Nephron (organoid): Measurements from ENCODE around the gene ZNF705A.
"Not testable (repeated sequence)": the region's sequence is repeated elsewhere in the genome, so short reads cannot be mapped to it uniquely, and the experiment has no call there.

Source experiments
- H3K27ac Mint-ChIP-seq, 3 experiments: 2 replicates each; pipeline ENCODE4 v1.8.0; 2020; ENCODE audit warnings: mixed read lengths in 3 of 3, mild to moderate bottlenecking in 2 of 3, moderate library complexity in 1 of 3
- H3K27me3 Mint-ChIP-seq: 2 replicates; pipeline ENCODE4 v1.8.0; 2021; ENCODE audit warnings: low read depth, mild to moderate bottlenecking, moderate library complexity, mixed read lengths
- H3K36me3 Mint-ChIP-seq: 2 replicates; pipeline ENCODE4 v1.8.0; 2020; ENCODE audit warnings: low read depth, mixed read lengths
- H3K4me1 Mint-ChIP-seq: 2 replicates; pipeline ENCODE4 v1.8.0; 2020; ENCODE audit warnings: mixed read lengths
- H3K4me3 Mint-ChIP-seq, 3 experiments: 2 replicates each; pipeline ENCODE4 v1.8.0; 2020; ENCODE audit warnings: mild to moderate bottlenecking in 3 of 3, mixed read lengths in 3 of 3, moderate library complexity in 2 of 3
- H3K9me3 Mint-ChIP-seq: 2 replicates; pipeline ENCODE4 v1.8.0; 2020; ENCODE audit warnings: mixed read lengths
- TF ChIP-seq, protein P1 (sequence below), 3 experiments: fragments of 200-600 bp; sonication (generic); IDR thresholded peaks; one replicate each; pipeline ENCODE4 v1.5.0; 2021; ENCODE audit warnings: antibody characterized with exemption in 3 of 3; ENCODE audit not compliant: unreplicated experiment in 3 of 3

Gene ZNF705A

DNA sequence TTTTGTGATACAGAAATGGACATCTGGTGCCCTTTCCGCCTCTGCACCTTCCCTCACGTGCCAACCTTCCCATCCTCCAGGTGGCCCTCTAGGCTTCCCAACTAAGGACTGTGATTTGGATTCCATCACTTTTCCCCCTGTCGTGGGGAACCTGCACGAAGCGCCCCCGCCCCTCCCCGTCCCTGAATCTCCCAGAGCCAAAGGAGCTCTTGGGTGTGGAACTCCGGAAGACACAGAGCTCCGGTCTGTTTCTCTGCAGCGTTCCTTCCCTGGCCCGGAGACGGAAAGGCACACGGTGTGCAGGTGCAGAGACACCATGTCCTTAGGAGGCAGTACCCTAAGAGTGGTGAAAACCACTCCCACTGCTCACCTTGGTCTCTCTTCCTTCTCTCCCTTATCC is 66.8 kb downstream of the ZNF705A start:
- H3K4me3 Mint-ChIP-seq, H3K36me3 Mint-ChIP-seq, H3K27ac Mint-ChIP-seq: not testable (repeated sequence)

DNA sequence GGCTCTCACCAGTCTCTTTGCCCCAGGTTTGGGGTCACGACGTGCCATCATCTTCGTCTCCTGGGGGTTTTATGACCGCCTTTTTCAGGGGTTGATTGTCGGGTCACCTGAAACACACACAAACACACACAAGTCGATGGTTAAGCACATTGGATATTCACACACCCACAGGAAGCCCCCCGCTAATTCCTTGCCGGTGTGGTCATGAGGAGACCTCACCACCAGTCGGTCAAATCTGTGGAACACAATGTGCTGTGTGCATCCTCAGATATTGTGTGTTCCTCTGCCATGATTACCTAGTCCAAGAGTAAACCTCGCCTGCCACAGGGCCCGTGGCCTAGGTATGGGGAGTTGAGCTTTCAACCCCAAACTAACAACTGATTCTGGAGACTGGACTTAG is 68.0 kb downstream of the ZNF705A start:
- H3K4me3 Mint-ChIP-seq, H3K36me3 Mint-ChIP-seq, H3K27me3 Mint-ChIP-seq, H3K4me1 Mint-ChIP-seq, H3K27ac Mint-ChIP-seq: not testable (repeated sequence)
- peaks cover 30% of the 10 kb centered on the region for H3K9me3 Mint-ChIP-seq

More for the DNA sequence above, 66.8 kb downstream of the ZNF705A start:
- not testable (repeated sequence) for H3K4me1 Mint-ChIP-seq, H3K27me3 Mint-ChIP-seq
- H3K9me3 Mint-ChIP-seq, result peaks cover 30% of the 10 kb centered on the region

DNA sequence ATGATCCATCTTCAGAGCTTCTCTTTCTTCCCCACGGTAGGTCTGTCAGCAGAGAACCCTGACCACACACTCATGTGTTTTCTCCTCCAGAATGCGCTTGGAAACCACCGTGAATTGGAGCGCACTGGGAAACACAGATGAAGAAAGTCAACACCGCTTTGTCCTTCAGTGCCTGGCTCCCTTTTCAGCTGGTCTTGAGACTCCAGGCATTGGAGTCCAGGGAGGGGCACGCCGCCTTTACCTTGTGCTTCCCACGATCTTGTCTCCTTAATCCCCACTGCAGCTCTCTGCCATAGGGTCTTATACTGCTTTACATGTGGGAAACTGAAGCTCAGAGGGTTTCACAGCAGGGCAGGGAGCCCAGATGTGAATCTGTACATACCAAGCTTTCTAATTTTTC is 69.5 kb downstream of the ZNF705A start:
- Mint-ChIP-seq H3K9me3 (peaks cover 21% of the 10 kb centered on the region), H3K36me3 (no peaks in the 10 kb centered on the region), H3K4me1 (no peaks in the 10 kb centered on the region), H3K4me3 (no peak overlapping the region), H3K27ac (no peak overlapping the region), H3K27me3 (no peaks in the 10 kb centered on the region)
- TF ChIP-seq, protein P1, sequence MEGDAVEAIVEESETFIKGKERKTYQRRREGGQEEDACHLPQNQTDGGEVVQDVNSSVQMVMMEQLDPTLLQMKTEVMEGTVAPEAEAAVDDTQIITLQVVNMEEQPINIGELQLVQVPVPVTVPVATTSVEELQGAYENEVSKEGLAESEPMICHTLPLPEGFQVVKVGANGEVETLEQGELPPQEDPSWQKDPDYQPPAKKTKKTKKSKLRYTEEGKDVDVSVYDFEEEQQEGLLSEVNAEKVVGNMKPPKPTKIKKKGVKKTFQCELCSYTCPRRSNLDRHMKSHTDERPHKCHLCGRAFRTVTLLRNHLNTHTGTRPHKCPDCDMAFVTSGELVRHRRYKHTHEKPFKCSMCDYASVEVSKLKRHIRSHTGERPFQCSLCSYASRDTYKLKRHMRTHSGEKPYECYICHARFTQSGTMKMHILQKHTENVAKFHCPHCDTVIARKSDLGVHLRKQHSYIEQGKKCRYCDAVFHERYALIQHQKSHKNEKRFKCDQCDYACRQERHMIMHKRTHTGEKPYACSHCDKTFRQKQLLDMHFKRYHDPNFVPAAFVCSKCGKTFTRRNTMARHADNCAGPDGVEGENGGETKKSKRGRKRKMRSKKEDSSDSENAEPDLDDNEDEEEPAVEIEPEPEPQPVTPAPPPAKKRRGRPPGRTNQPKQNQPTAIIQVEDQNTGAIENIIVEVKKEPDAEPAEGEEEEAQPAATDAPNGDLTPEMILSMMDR (IDR thresholded peaks at IDR 0.05; ENCODE audit: unreplicated experiment in 3 of 3), result no peak

DNA sequence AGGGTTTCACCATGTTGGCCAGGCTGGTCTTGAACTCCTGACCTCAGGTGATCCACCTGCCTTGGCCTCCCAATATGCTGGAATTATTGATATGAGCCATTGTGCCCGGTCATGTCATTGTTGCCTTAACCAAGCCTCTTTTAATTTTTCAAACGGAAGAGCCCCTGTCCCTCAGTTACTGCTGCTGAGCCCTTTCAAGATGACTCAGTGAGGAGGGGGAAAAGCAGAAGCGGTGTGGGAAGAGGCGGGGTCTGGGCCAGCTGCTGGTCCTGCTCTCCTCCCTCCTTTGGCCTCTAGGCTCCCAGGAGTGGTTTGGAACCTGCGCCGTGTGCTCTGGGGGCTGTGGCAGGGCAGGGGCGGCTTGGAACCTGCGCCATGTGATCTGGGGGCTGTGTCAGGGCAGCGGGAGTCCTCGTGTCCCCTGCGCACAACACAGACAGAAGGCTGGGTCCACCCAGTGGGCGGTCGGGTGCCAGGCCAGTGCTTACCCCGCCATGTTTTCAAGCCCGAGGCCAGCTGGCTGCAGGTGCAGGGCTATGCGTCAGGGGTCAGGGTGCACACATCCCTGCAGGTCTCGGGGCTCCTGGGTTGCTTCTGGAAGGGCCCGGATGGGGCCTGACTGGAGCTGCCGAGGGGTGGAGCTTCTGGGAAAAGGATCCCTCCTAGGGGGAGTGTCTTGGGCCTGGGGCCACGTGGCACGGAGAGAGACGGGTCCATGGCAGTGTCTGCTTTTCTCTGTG is 70.3 kb downstream of the ZNF705A start, which contains the start of gene FAM90A1:
FAM90A1 (minus strand) TSS at position 627 of the 740 bp plus-strand sequence. CDS start 2,786 bp downstream, outside the sequence.
- H3K9me3 Mint-ChIP-seq, result peaks cover 20% of the 10 kb centered on the region
- not testable (repeated sequence) for H3K27ac Mint-ChIP-seq, H3K4me1 Mint-ChIP-seq, H3K36me3 Mint-ChIP-seq, H3K27me3 Mint-ChIP-seq, H3K4me3 Mint-ChIP-seq

DNA sequence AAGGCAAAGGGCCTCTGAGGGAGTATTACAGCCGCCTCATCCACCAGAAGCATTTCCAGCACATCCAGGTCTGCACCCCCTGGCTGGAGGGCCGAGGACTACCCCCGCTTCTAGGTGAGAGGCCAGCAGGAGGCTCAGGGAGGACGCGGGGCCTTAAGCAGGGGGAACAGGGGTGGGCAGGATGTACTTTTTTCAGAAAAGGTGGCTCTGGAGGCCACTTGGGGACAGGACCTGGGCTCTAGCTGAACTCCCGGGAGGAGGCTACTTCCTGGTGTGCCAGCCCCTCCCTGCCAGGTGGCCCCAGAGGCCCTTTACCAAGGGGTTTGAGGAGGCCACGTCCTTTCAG is 70.9 kb downstream of the ZNF705A start:
- not testable (repeated sequence) for H3K4me1 Mint-ChIP-seq, H3K36me3 Mint-ChIP-seq, H3K4me3 Mint-ChIP-seq, H3K27ac Mint-ChIP-seq, H3K27me3 Mint-ChIP-seq
- H3K9me3 Mint-ChIP-seq, result peaks cover 20% of the 10 kb centered on the region

DNA sequence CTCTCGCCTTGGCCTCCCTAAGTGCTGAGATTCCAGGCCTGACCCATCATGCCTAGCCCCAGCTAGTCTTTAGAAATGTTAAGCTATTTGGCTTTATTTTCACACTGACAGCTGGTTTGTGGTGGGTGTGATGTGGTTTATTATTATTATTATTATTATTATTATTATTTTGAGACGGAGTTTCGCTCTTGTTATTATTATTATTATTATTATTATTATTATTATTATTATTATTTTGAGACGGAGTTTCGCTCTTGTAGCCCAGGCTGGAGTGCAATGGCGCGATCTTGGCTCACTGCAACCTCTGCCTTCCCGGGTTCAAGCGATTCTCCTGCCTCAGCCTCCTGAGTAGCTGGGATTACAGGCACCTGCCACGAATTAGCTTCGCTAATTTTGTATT is 71.8 kb downstream of the ZNF705A start:
- H3K9me3 Mint-ChIP-seq, result peaks cover 17% of the 10 kb centered on the region
- not testable (repeated sequence) for H3K4me3 Mint-ChIP-seq, H3K36me3 Mint-ChIP-seq, H3K27ac Mint-ChIP-seq, H3K27me3 Mint-ChIP-seq, H3K4me1 Mint-ChIP-seq

DNA sequence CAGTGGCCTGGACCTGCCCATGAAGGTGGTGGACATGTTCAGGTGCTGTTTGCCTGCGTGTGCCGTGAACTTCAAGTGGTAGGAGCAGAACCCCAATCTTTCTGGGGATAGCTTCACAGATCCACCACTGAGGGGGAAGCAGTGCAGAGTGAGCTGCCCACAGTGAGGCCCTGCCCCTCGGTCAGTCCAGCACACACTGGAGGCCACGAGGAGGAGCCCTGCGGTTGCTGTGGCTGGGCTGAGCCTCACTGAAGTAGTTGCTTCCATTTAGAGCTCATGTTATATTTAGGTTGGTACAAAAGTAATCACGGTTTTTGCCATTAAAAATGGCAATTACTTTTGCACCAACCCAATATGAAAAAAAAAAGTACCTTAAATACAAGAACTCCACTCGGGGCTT is 72.7 kb downstream of the ZNF705A start:
- H3K4me3 Mint-ChIP-seq, H3K4me1 Mint-ChIP-seq, H3K27me3 Mint-ChIP-seq, H3K36me3 Mint-ChIP-seq, H3K27ac Mint-ChIP-seq: not testable (repeated sequence)
- H3K9me3 Mint-ChIP-seq, result peaks cover 13% of the 10 kb centered on the region
